ENCODE results near the gene OSBPL6.

- TF ChIP-seq POLR2A (IDR thresholded peaks at IDR 0.05; ENCODE audit: low read length), result no peak
- TF ChIP-seq GATA1 (IDR thresholded peaks at IDR 0.05; ENCODE audit: low read depth, low read length), result no peak
Measured at GRCh38 chr2:178379162-178380004, 185.1 kb downstream of the OSBPL6 start.
